Tibial artery (tissue), 4 donors: ENCODE data around the gene CDC45.

ENCODE experiments used
- DNase-seq, 2 donors: peaks; one replicate each; pipeline ENCODE4 v3.0.0-alpha.2; 2019
- H3K27ac ChIP-seq, 2 donors: fragments of 200-600 bp; sonication (generic) in 1 of 2; 1 replicate in 1 of 2; 2 replicates in 1 of 2; pipeline ENCODE4 v1.5.1; 2018 to 2019; ENCODE audit warnings: mild to moderate bottlenecking in 1 of 2
- H3K27me3 ChIP-seq, 2 donors: fragments of 200-600 bp; sonication (generic) in 1 of 2; one replicate each; pipeline versions ENCODE4 v1.5.1 to v1.6.0; 2016 to 2019
- H3K36me3 ChIP-seq, 3 donors: fragments of 200-600 bp; sonication (generic) in 2 of 3; one replicate each; pipeline ENCODE4 v1.5.1; 2016 to 2019; ENCODE audit warnings: mild to moderate bottlenecking in 2 of 3
- H3K4me1 ChIP-seq, 4 donors: fragments of 200-600 bp; sonication (generic) in 2 of 4; 1 replicate in 3 of 4; 2 replicates in 1 of 4; pipeline ENCODE4 v1.5.1; 2016 to 2019
- H3K4me3 ChIP-seq, 2 donors: fragments of 200-600 bp; sonication (generic) in 1 of 2; 1 replicate in 1 of 2; 2 replicates in 1 of 2; pipeline ENCODE4 v1.5.1; 2018 to 2019; ENCODE audit warnings: mild to moderate bottlenecking in 2 of 2
- H3K9me3 ChIP-seq, 3 donors: fragments of 200-600 bp; sonication (generic) in 1 of 3; one replicate each; pipeline ENCODE4 v1.5.1; 2016 to 2019
- intact Hi-C: fragments of 100-400 bp; cut with DNase I; formaldehyde crosslinking; loops from one replicate; pipeline ENCODE4 v1.15.0; 2023; ENCODE audit warnings: low total_unique reads
- TF ChIP-seq, protein P1 (sequence below), 2 experiments: fragments of 200-600 bp in 1 of 2; fragments of 450-650 bp in 1 of 2; IDR thresholded peaks; one replicate each; pipeline ENCODE4 v1.5.1; 2017 to 2019; ENCODE audit warnings: antibody characterized with exemption in 2 of 2, mild to moderate bottlenecking in 1 of 2, moderate library complexity in 1 of 2

The CDC45 gene

DNA sequence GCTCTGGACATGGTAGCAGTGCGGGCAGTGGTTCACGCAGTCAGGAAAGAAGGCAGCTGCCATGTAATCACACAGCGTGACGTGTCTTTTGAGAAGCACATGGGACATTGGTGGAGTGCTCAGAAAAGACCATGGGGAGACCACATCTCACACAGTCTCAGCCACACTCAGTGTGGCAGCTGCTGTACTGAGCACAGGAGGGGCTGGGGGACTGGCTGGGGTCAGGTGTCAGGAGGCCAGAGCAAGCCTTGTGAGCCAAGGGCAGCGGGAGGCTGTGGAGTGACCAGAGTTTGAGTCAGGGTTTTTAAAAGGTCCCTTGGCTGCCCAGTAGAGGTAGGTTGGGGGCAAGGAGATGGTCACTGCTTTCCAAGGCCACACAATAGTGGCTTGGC is 26.0 kb downstream of the CDC45 start:
- Histone ChIP-seq H3K36me3 (no peaks in the 10 kb centered on the region), H3K4me3 (no peak overlapping the region), H3K4me1 (no peaks in the 10 kb centered on the region), H3K9me3 (no peaks in the 10 kb centered on the region), H3K27me3 (no peaks in the 10 kb centered on the region), H3K27ac (no peak overlapping the region)
- intact Hi-C loops: no loop called here
- peak in 1 of 2 donors; percentile 24 for DNase-seq
- TF ChIP-seq, protein P1, sequence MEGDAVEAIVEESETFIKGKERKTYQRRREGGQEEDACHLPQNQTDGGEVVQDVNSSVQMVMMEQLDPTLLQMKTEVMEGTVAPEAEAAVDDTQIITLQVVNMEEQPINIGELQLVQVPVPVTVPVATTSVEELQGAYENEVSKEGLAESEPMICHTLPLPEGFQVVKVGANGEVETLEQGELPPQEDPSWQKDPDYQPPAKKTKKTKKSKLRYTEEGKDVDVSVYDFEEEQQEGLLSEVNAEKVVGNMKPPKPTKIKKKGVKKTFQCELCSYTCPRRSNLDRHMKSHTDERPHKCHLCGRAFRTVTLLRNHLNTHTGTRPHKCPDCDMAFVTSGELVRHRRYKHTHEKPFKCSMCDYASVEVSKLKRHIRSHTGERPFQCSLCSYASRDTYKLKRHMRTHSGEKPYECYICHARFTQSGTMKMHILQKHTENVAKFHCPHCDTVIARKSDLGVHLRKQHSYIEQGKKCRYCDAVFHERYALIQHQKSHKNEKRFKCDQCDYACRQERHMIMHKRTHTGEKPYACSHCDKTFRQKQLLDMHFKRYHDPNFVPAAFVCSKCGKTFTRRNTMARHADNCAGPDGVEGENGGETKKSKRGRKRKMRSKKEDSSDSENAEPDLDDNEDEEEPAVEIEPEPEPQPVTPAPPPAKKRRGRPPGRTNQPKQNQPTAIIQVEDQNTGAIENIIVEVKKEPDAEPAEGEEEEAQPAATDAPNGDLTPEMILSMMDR (IDR thresholded peaks at IDR 0.05): no peak

GRCh38 chr22:19506212-19506611 is 26.5 kb downstream of the CDC45 start:
- H3K27me3 ChIP-seq: no peaks in the 10 kb centered on the region
- no peak overlapping the region for H3K4me3 ChIP-seq
- no peaks in the 10 kb centered on the region for H3K36me3 ChIP-seq
- no peaks in the 10 kb centered on the region for H3K9me3 ChIP-seq
- no peaks in the 10 kb centered on the region for H3K4me1 ChIP-seq
- H3K27ac ChIP-seq: no peak overlapping the region
- TF ChIP-seq, protein P1 (IDR thresholded peaks at IDR 0.05): no peak
- intact Hi-C loops: no loop called here
- DNase-seq: peak in 1 of 2 donors; percentile 48

GRCh38 chr22:19507534-19507861 is 27.8 kb downstream of the CDC45 start:
- intact Hi-C loops: no loop called here
- no peak overlapping the region for H3K4me3 ChIP-seq

DNA sequence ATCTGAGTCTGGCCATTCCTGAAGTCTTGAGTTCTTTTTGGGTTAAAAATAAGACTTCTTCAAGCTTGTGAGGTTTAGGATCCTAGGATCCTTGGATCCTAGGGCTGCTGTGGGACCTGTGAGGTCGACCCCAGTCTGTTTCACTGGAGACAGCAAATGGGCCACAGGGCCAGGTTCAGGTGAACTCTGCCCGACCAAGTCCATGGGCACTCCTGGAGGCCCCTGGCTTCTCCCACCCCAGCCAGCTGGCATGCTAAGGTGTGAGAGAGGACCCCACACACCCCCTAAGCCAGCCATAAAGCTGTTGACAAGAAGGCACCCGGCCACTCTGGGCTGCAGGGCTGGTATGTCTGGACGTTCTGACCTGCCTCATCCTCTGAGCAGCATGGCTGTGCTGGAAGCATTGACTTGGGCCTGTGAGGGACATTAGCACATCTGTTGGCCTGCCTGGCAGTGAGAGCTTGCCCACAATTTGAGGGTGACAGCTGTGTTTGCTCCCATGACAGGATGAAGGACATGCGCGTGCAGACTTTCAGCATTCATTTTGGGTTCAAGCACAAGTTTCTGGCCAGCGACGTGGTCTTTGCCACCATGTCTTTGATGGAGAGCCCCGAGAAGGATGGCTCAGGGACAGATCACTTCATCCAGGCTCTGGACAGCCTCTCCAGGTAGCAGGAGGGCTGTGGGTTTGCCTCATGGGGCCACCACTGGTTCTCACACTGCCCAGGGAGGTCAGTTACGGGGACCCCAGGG is 28.5 kb downstream of the CDC45 start:
- Histone ChIP-seq H3K4me1 (no peaks in the 10 kb centered on the region), H3K27me3 (no peaks in the 10 kb centered on the region), H3K36me3 (no peaks in the 10 kb centered on the region), H3K27ac (no peak overlapping the region), H3K9me3 (no peaks in the 10 kb centered on the region), H3K4me3 (no peak overlapping the region)
- intact Hi-C loops: no loop called here
- peak in 1 of 2 donors; percentile 40 for DNase-seq
- TF ChIP-seq, protein P1 (IDR thresholded peaks at IDR 0.05): no peak

More at GRCh38 chr22:19507534-19507861, 27.8 kb downstream of the CDC45 start:
- Histone ChIP-seq H3K4me1 (no peaks in the 10 kb centered on the region), H3K9me3 (no peaks in the 10 kb centered on the region), H3K27ac (no peak overlapping the region), H3K27me3 (no peaks in the 10 kb centered on the region), H3K36me3 (no peaks in the 10 kb centered on the region)
- TF ChIP-seq, protein P1 (IDR thresholded peaks at IDR 0.05): no peak
- no peak for DNase-seq

- Histone ChIP-seq H3K4me3 (no peak overlapping the region), H3K9me3 (peaks cover 0 to 9% (median 6%) of the 10 kb centered on the region in 3 donors), H3K4me1 (no peaks in the 10 kb centered on the region), H3K27ac (no peak overlapping the region), H3K36me3 (no peaks in the 10 kb centered on the region), H3K27me3 (no peaks in the 10 kb centered on the region)
- intact Hi-C loops: no loop called here
- TF ChIP-seq, protein P1 (IDR thresholded peaks at IDR 0.05): no peak
- DNase-seq: no peak
Measured at GRCh38 chr22:19509191-19509590, 29.5 kb downstream of the CDC45 start.
